D721Med (cell line): ENCODE results near the gene SCN9A.

ENCODE experiments used
- DNase-seq: peaks from one replicate; pipeline ENCODE4 v3.0.0; 2011; ENCODE audit warnings: low spot score; ENCODE audit not compliant: insufficient read length
- FAIRE-seq: peaks from 2 replicates; lab custom pipeline; 2011; peaks lifted over from hg19 to GRCh38; lab: Jason Lieb, UNC
- CTCF ChIP-seq: IDR thresholded peaks from 2 replicates; pipeline ENCODE4 v1.5.1; 2012; ENCODE audit warnings: mild to moderate bottlenecking, control low read depth; ENCODE audit not compliant: insufficient read depth; ENCODE audit errors: missing control alignments

The SCN9A gene

GRCh38 chr2:166376488-166376828, 714 bp upstream of the SCN9A start:
- no peak for TF ChIP-seq CTCF
- FAIRE-seq (no peak), DNase-seq (no peak)

- DNase-seq: no peak
- no peak for TF ChIP-seq CTCF
- FAIRE-seq: no peak
Observed at GRCh38 chr2:166375195-166375735, 479 bp downstream of the SCN9A start.

GRCh38 chr2:166373951-166374350, 1.8 kb downstream of the SCN9A start:
- no peak for FAIRE-seq
- no peak for DNase-seq
- TF ChIP-seq CTCF: no peak

- TF ChIP-seq CTCF: no peak
- FAIRE-seq: no peak
Observed at GRCh38 chr2:166373539-166373938, 2.2 kb downstream of the SCN9A start.

GRCh38 chr2:166373105-166373504, 2.6 kb downstream of the SCN9A start:
- no peak for TF ChIP-seq CTCF
- DNase-seq (no peak), FAIRE-seq (no peak)

More at GRCh38 chr2:166373539-166373938, 2.2 kb downstream of the SCN9A start:
- no peak for DNase-seq

- no peak for FAIRE-seq
- DNase-seq: no peak
- no peak for TF ChIP-seq CTCF
Observed at GRCh38 chr2:166372046-166372445, 3.7 kb downstream of the SCN9A start.

GRCh38 chr2:166365803-166366420, 9.8 kb downstream of the SCN9A start:
- FAIRE-seq: no peak

More at GRCh38 chr2:166365803-166366420, 9.8 kb downstream of the SCN9A start:
- DNase-seq: no peak
- no peak for TF ChIP-seq CTCF
